Type B pancreatic cell (in vitro differentiated cells): ENCODE data around the gene DVL1. TPM values are rescaled to one million over a fixed set of nuclear protein-coding genes. Genes with fewer than 3 reads are reported as not detected.

Experiments
- DNase-seq: peaks from one replicate; pipeline ENCODE4 v3.0.0; 2021; ENCODE audit warnings: mixed read lengths; ENCODE audit not compliant: unreplicated experiment; ENCODE audit errors: extremely low spot score
- H3K27ac Mint-ChIP-seq: 2 replicates; pipeline ENCODE4 v1.8.0; 2021; ENCODE audit warnings: mild to moderate bottlenecking, mixed read lengths
- H3K27me3 Mint-ChIP-seq: 2 replicates; pipeline ENCODE4 v1.8.0; 2021; ENCODE audit warnings: mixed read lengths
- H3K36me3 Mint-ChIP-seq: 2 replicates; pipeline ENCODE4 v1.8.0; 2021; ENCODE audit warnings: mixed read lengths
- H3K4me1 Mint-ChIP-seq: one replicate; pipeline ENCODE4 v1.8.0; 2021; ENCODE audit warnings: mixed read lengths; ENCODE audit not compliant: unreplicated experiment
- H3K4me3 Mint-ChIP-seq: 2 replicates; pipeline ENCODE4 v1.8.0; 2021; ENCODE audit warnings: mild to moderate bottlenecking, mixed read lengths
- H3K9me3 Mint-ChIP-seq: 2 replicates; pipeline ENCODE4 v1.8.0; 2021; ENCODE audit warnings: mixed read lengths
- microRNA-seq: library from miRNA; unstranded; fragments of <30 nt; microRNA quantifications from one replicate; pipeline ENCODE4, GENCODE V29; 2020
- total RNA-seq: library from RNA; stranded (reverse); gene quantifications from 2 replicates; pipeline ENCODE4 v1.2.1, GENCODE V29; 2021; ENCODE audit warnings: low replicate concordance
- TF ChIP-seq, protein P1 (sequence below): fragments of 200-600 bp; sonication (generic); conservative IDR thresholded peaks from 2 replicates; pipeline ENCODE4 v1.5.0; 2021; ENCODE audit warnings: antibody characterized with exemption, mild to moderate bottlenecking

The DVL1 gene
- total RNA-seq, 1 donor from 2014 or later: 62.8 TPM

DNA sequence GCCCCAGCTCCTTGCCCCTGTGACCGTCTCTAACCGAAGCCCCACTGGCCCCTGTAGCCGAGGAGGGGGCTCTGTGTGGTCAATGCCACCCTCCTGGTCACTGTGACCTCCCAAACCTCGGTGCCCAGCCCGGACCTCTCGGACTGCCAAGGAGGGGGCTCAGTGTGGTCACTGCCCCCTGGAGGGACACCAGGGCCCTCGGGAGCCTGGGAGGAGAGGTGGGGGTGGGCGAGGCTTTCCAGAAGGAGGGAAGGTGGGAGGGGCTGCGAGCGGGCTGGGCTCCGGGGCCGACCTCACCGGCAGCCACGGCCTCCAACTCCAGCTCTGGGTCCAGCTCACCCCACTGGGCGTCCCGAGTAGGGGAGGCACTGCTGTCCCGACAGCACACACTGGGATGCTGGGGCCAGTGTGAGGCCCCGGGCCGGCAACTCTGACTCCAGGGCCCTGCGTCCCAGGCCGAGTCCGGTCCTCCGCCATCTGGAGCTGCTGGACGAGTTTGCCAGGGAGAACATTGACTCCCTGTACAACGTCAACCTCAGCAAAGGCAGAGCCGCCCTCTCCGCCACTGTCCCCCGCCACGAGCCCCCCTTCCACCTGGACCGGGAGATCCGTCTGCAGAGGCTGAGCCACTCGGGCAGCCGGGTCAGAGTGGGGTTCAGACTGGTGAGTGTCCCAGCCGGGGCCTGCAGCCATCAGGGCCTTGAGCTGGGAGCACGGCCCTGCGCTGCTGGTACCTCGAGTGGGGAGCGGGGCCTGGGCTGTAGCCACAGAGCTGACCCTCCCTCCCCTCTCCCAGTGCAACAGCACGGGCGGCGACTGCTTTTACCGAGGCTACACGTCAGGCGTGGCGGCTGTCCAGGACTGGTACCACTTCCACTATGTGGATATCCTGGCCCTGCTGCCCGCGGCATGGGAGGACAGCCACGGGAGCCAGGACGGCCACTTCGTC is 62.6 kb downstream of the DVL1 start:
- no peak overlapping the region for H3K27ac Mint-ChIP-seq
- H3K9me3 Mint-ChIP-seq: no peaks in the 10 kb centered on the region
- no peak overlapping the region for H3K4me3 Mint-ChIP-seq
- H3K36me3 Mint-ChIP-seq: no peaks in the 10 kb centered on the region
- TF ChIP-seq, protein P1, sequence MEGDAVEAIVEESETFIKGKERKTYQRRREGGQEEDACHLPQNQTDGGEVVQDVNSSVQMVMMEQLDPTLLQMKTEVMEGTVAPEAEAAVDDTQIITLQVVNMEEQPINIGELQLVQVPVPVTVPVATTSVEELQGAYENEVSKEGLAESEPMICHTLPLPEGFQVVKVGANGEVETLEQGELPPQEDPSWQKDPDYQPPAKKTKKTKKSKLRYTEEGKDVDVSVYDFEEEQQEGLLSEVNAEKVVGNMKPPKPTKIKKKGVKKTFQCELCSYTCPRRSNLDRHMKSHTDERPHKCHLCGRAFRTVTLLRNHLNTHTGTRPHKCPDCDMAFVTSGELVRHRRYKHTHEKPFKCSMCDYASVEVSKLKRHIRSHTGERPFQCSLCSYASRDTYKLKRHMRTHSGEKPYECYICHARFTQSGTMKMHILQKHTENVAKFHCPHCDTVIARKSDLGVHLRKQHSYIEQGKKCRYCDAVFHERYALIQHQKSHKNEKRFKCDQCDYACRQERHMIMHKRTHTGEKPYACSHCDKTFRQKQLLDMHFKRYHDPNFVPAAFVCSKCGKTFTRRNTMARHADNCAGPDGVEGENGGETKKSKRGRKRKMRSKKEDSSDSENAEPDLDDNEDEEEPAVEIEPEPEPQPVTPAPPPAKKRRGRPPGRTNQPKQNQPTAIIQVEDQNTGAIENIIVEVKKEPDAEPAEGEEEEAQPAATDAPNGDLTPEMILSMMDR: no peak
- H3K27me3 Mint-ChIP-seq: no peaks in the 10 kb centered on the region
- DNase-seq: peak; percentile 70
- peaks cover under 1% of the 10 kb centered on the region for H3K4me1 Mint-ChIP-seq

DNA sequence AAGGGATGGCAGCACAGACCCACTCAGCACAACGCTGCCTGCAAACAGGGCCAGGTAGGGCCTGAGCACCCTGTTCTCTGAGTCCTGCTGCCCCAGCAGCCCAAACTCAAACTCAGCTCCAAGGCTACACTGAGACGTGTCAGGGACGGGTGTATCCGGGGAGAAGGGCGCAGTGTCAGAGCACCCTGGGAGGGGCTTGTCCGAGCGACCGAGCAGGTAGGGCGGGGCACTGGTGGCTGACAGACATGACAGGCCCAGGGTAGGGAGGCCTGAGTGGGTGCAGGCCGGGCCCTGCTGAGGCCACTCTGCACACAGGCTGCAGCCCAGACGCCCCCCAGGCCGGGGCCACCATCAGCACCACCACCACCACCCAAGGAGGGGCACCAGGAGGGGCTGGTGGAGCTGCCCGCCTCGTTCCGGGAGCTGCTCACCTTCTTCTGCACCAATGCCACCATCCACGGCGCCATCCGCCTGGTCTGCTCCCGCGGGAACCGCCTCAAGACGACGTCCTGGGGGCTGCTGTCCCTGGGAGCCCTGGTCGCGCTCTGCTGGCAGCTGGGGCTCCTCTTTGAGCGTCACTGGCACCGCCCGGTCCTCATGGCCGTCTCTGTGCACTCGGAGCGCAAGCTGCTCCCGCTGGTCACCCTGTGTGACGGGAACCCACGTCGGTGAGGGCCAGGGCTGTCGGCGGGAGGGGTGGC is 63.5 kb downstream of the DVL1 start:
- H3K27ac Mint-ChIP-seq: no peak overlapping the region
- H3K9me3 Mint-ChIP-seq: no peaks in the 10 kb centered on the region
- no peak overlapping the region for H3K4me3 Mint-ChIP-seq
- H3K4me1 Mint-ChIP-seq: no peaks in the 10 kb centered on the region
- TF ChIP-seq, protein P1: no peak
- no peaks in the 10 kb centered on the region for H3K36me3 Mint-ChIP-seq
- H3K27me3 Mint-ChIP-seq: no peaks in the 10 kb centered on the region
- DNase-seq: peak; percentile 72

Small RNAs within 50 kb of the gene (microRNA-seq; reads per million reads assigned to microRNA genes)
- 6.3 reads per million, percentile 24 among the genes with 10 or more reads in this experiment for gene MIR6726
- 0.83 reads per million for gene MIR6727
- gene MIR6808: not detected

Other genes with a start within 250 kb of the DVL1 start
- gene C1orf159, start 233.3 kb downstream of the DVL1 start, total RNA-seq: 20.0 and 21.2 TPM in 2 replicates
- gene TTLL10, start 175.5 kb downstream of the DVL1 start, total RNA-seq: 0.88 and 1.4 TPM in 2 replicates
- 0.38 TPM in 1 of 2 replicates, not detected in the other for gene TNFRSF18, start 142.8 kb downstream of the DVL1 start, total RNA-seq
- gene TNFRSF4, start 135.3 kb downstream of the DVL1 start, total RNA-seq: 0.31 TPM in 1 of 2 replicates, not detected in the other
- gene SDF4, start 117.4 kb downstream of the DVL1 start, total RNA-seq: 116 and 136 TPM in 2 replicates
- 19.5 and 30.2 TPM in 2 replicates for gene B3GALT6, start 117.2 kb downstream of the DVL1 start, total RNA-seq
- 2.5 TPM in 2 replicates for gene C1QTNF12, start 102.7 kb downstream of the DVL1 start, total RNA-seq
- 56.5 and 73.8 TPM in 2 replicates for gene UBE2J2, start 75.6 kb downstream of the DVL1 start, total RNA-seq
- gene SCNN1D, start 69.0 kb downstream of the DVL1 start, total RNA-seq: 2.7 and 13.5 TPM in 2 replicates
- gene ACAP3, start 41.5 kb downstream of the DVL1 start, total RNA-seq: 93.9 and 103 TPM in 2 replicates
- gene PUSL1, start 40.8 kb downstream of the DVL1 start, total RNA-seq: 20.4 and 25.5 TPM in 2 replicates
- gene INTS11, start 24.8 kb downstream of the DVL1 start, total RNA-seq: 127 and 138 TPM in 2 replicates
- 24.2 and 28.5 TPM in 2 replicates for gene CPTP, start 24.6 kb downstream of the DVL1 start, total RNA-seq
- gene TAS1R3, start 18.1 kb downstream of the DVL1 start, total RNA-seq: 0.83 and 0.89 TPM in 2 replicates
- 17.6 and 78.1 TPM in 2 replicates for gene MXRA8, start 9.1 kb upstream of the DVL1 start, total RNA-seq
- 122 and 143 TPM in 2 replicates for gene AURKAIP1, start 25.8 kb upstream of the DVL1 start, total RNA-seq
- 194 and 298 TPM in 2 replicates for gene CCNL2, start 49.9 kb upstream of the DVL1 start, total RNA-seq
- 98.9 and 108 TPM in 2 replicates for gene MRPL20, start 57.9 kb upstream of the DVL1 start, total RNA-seq
- 7.6 and 11.1 TPM in 2 replicates for gene ANKRD65, start 71.9 kb upstream of the DVL1 start, total RNA-seq
- gene VWA1, start 86.3 kb upstream of the DVL1 start, total RNA-seq: 44.5 and 49.9 TPM in 2 replicates
- 1.8 and 2.4 TPM in 2 replicates for gene ATAD3C, start 100.3 kb upstream of the DVL1 start, total RNA-seq
- 37.2 and 44.3 TPM in 2 replicates for gene ATAD3B, start 122.3 kb upstream of the DVL1 start, total RNA-seq
- gene ATAD3A, start 162.7 kb upstream of the DVL1 start, total RNA-seq: 37.8 and 39.8 TPM in 2 replicates
- 3.1 and 10.3 TPM in 2 replicates for gene TMEM240, start 191.2 kb upstream of the DVL1 start, total RNA-seq
- gene SSU72, start 225.4 kb upstream of the DVL1 start, total RNA-seq: 117 and 126 TPM in 2 replicates